HG03558 (cell line): ENCODE data around the gene SYTL4.
"Not testable (repeated sequence)": the region's sequence is repeated elsewhere in the genome, so short reads cannot be mapped to it uniquely, and the experiment has no call there.

Experiments used
- ATAC-seq: cut with Tn5 transposase; IDR thresholded peaks from one replicate; pipeline ENCODE4 v1.9.1; 2021; ENCODE audit warnings: moderate number of reproducible peaks; ENCODE audit not compliant: unreplicated experiment; ENCODE audit errors: extremely low read depth

Gene SYTL4

GRCh38 chrX:100731441-100732281 lies at the start of gene SYTL4:
SYTL4 (minus strand) TSS chrX:100732121; CDS start chrX:100702037, 30,084 bp downstream.
- no peak for ATAC-seq

DNA sequence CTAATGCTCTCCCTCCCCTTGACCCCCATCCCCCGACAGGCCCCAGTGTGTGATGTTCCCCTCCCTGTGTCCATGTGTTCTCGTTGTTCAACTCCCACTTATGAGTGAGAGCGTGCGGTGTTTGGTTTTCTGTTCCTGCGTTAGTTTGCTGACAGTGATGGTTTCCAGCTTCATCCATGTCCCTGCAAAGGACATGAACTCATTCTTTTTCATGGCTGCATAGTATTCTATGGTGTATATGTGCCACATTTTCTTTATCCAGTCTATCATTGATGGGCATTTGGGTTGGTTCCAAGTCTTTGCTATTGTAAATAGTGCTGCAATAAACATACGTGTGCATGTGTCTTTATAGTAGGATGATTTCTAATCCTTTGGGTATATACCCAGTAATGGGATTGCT lies 37.5 kb upstream of the SYTL4 start:
- not testable (repeated sequence) for ATAC-seq

- ATAC-seq: no peak
These were observed 36.9 kb upstream of the SYTL4 start for GRCh38 chrX:100768679-100769338.

GRCh38 chrX:100750883-100751282 lies 19.0 kb upstream of the SYTL4 start:
- ATAC-seq: no peak

- ATAC-seq: no peak
These were observed 16.2 kb upstream of the SYTL4 start for GRCh38 chrX:100748108-100748507.

- ATAC-seq: no peak
These were observed 15.8 kb upstream of the SYTL4 start for GRCh38 chrX:100747703-100748102.

DNA sequence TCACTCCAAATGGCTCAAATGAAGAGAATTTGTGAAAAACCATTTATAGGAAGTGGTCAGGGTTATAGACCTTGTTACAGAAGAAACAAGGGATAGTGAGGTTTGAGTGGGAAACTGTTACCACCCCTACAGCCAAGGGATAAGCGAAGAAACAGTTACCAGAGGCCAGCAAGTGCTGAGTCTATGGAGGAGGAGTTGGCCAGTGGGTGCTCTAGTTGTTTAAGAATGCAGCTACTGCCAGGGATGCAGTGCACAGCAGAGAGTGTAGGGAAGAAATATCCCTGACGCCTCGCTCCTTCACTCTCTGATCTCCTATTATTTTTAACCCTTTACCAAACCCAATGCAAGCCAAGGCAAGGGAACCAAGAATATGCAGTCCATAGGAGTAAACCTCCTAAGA lies 15.2 kb upstream of the SYTL4 start:
- no peak for ATAC-seq

- no peak for ATAC-seq
These were observed 14.1 kb upstream of the SYTL4 start for GRCh38 chrX:100745806-100746537.

DNA sequence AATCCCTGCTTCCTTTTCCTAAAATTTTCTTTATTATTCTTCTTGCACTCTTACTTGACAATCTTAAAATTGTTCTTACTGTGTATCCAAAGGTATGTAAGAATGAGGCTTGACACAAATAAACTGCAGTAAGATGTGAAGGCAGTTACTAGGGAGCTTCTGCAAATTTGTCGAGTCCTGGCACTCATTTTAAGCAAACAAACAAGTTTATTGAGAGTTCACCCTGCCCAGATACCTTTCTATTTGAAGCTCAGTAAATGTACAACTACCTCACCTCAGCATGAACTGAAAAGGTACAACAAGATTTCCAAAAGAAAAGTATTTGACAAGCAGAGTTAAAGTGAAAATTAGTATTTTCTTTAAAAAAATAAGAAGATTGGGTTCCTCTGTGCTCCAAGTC lies 13.3 kb upstream of the SYTL4 start:
- no peak for ATAC-seq

DNA sequence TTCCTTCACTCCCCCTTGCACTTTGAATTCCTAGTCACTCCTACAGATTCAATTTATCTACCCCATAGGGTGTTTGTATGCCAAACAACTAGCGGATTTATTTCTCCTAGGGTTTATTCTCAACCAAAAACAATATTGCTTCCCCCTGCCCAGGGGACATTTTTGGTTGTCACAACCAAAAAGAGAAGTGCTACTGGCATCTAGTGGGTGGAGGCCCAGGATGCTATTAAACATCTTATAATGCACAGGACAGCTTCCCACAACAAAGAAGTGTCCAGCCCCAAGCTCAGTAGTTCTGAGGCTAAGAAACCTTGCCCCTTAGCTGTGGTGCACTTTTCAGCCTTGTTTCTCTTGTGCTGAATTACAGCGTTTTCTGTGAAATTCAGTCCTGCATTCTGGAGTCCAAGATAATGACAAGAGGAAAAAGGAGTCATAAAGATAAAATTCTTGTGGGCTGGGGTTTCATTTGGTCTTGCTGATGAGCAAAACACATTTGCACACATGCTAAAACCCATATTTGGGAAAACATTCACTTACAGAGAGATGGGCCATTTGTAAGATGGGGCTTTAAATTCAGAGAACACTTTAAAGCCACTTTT lies 11.2 kb upstream of the SYTL4 start:
- no peak for ATAC-seq

DNA sequence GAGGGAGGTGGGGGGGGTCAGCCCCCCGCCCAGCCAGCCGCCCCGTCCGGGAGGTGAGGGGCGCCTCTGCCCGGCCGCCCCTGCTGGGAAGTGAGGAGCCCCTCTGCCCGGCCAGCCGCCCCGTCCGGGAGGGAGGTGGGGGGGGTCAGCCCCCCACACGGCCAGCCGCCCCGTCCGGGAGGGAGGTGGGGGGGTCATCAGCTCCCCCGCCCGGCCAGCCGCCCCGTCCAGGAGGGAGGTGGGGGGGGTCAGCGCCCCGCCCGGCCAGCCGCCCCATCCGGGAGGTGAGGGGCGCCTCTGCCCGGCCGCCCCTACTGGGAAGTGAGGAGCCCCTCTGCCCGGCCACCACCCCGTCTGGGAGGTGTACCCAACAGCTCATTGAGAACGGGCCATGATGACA lies 7.9 kb downstream of the SYTL4 start:
- not testable (repeated sequence) for ATAC-seq

DNA sequence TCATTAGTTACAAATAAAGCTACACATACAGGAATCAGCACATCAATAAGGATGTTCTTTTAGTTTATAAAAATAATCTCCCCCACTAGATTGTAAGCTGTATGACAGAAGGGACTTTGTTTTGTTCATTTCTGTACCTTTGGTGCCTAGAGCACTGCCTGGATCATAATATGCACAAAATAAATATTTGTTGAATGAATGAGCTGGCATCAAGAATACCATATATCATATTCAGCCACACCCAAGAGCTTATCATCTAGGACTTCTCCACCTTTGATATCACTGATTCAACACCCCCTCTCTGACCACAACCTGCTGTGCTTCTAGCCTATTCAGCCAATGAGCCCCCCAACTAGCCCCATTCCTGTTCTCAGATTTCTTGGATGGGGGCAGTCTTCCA lies 10.6 kb downstream of the SYTL4 start:
- no peak for ATAC-seq

DNA sequence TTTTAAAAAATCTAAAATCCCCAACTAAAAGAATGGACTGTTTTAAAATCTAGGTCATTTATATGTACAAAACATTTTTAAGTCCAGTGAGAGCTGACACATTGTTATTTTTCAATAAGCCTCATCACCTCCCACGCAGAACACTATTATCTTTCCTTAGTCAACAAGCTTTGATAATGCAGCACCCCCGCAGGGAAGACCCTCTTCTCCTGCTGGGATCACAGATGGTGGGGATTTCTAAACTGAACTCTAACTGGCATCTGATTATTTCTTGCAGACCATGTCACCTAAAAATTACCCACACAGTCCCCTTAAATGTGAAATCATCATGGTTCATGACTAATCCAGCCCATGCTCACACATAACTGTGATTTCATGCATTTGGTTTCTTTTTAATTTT lies 11.6 kb downstream of the SYTL4 start:
- ATAC-seq: no peak

DNA sequence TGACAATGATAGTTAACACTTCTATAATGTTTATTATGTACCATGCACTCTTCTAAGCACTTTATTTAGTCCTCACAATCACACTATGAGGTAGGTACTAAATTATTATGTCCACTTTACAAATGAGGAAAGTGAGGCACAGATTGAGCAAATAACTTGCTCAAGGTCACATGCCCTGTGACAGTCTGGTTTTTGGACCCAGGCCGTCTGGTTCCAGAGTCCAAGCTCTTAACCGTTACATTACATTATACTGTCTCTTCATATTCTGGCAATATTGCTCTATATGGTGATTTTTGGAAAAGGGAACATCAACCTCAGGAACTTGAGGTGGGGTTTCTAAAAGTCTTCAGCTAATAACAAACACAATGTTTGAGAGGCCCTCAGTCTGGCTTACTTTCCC lies 12.8 kb downstream of the SYTL4 start:
- no peak for ATAC-seq

- ATAC-seq: no peak
These were observed 14.6 kb downstream of the SYTL4 start for GRCh38 chrX:100717363-100717762.

- no peak for ATAC-seq
These were observed 21.1 kb downstream of the SYTL4 start for GRCh38 chrX:100710816-100711215.

DNA sequence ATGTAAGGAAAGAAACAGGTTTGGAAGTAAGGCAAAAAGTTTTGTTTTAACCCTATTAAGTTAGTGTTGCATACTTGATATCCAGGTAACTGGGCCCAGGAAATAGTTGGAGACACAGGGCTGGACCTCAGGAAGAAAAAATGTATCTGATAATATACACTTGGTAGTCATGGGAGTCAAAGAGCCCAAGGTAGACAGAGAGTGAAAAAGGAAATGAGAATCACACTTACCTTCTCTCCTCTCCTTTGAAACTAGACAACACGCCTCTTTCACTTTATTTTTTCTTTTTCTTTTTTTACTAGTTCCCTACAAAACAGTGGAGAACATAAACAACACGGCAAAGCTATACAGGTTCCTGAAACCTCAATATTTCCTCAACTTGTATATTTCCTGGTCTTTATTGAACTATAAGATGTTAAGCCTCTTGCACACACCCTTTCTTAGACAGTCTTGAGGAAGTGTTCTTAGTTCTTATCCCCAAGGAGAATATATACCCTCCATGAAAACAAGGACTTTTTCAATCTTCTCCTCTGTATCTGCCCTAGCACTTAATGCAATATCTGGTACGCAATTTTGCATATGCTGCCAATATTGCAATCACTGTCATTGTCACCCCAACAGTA lies 27.2 kb downstream of the SYTL4 start:
- no peak for ATAC-seq

DNA sequence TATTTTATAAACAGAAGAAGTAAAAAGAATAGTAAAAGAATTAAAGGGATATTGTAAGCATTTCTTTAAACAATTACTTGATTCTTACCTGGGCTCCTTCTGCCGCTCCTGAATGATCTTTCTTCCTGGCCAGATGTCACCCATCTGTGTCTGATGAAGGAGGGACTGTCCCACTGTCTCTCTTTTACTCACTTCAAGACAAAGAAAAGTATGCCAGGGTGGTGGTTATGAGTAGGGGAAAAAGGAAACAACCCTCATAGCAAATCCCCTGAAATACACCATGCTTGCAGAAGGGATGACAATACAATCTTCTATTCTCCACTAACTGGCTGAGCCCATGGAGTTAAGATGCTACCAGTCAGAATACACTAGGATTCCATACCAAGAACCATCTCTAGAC lies 31.1 kb downstream of the SYTL4 start:
- ATAC-seq: no peak

DNA sequence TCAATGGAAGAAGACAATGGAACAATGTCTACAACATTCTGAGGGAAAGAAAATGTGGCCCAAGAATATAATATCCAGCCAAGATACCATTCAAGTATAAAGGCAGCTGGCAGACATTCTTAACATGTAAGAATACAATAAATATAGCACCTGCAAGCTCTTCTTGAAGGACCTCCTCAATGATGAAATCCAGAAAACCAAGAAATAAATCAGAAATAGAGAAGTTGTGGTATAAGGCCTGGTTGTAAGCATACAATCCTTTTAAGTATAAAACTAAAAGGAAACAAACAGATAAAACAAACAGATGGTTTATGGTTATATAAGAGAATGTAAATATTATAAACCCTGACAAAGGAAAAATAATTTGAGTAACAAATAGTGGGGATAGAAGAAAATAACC lies 33.4 kb downstream of the SYTL4 start:
- ATAC-seq: no peak

DNA sequence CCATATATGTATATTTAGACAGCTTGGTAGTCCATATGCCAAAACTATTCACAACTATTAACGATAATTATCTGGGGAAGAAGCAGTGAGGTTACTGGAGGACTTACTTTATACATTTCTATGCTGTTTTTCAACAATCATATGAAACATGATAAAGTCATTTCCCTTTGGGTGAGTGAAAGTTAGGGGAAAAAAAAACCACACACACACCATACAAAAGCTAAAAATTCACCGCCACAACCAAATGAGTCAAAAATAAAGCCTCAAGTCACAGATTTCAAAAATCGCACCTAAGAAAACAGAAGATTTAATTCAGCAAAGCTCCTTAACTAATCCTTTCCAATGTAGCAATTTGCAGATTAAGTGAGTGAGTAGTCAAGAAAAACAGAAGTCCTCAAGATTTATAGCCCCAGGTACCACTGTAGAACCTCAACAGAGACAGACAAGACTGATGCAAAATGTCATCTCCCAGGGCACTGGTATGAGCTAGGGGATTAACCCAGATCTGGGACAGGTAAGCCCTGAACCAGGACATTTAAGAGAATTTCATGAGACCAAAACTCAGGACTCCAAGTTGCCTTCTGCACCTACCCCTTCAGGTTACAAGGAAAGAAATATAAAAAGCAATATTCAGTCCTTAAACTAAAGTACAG lies 35.1 kb downstream of the SYTL4 start:
- no peak for ATAC-seq
